ENCODE measurements around the gene HOXB8.

Gene HOXB8

GRCh38 chr17:48567209-48567608, 47.9 kb downstream of the HOXB8 start:
- no peak for FAIRE-seq

- no peak for FAIRE-seq
Measured at GRCh38 chr17:48566717-48567116, 48.4 kb downstream of the HOXB8 start.

DNA sequence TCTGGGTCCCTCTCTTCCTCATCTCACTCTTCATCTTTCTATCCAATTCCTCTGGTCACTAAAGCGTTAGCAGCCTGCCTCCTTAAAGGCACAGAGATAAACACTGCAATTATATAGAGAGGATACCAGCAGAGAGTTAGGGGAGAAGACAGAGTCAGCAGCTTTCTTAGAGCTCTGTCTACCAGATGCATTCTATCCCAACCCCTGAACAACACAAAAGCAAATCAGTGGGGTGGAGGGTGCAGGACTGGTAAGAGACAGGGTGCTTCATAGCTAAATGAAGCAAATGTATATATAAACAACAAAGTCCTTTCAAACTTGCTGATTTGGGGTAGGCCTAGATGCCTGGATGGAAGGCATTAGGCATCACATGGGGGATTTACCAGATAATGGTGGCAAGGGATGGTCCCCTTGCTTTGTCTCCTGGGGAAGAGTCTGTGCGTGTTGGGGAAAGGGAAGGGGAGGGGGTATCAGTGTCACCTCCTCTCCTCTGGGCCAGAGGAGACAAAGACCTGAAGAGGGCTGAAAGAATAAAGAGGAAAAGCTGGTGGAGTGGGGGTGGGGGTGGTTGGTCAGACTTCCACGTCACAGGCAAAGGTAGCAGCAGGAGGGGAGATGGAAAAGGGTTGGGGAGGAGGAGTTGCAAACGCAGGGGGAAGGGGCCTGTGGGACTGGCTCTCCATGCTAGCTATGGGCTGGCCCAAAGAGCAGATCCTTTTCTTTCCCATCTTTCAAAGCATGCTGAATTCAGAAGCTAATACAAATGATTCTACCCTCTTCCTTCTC, 49.0 kb downstream of the HOXB8 start:
- FAIRE-seq, result no peak

DNA sequence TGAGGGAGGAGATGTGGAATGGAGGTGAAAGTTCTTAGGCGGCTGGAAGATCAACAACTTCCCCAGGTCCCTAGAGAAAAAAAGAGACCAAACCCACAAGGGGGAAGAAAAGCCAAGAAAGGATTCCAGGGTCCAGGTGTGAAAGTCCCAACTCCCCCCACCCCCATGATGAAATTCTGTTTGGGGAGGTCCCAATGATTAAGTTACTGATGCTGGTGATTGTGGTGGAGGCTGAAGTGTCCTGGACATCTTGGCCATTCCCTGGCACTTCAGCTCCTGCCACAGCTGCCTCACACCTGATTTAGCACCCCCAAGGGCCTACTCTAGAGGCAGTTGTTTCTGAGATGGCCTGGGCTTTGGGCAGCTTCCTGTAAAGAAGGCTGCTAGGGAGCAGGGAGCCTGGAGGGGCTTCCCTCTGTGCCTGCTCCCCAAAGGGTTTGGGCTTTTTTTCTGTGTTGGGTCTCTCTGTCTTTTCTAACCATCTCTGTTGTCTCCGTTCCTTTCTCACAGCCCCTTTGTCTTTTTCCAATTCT, 50.0 kb downstream of the HOXB8 start:
- FAIRE-seq, result no peak

- no peak for FAIRE-seq
Measured at GRCh38 chr17:48564188-48565021, 50.7 kb downstream of the HOXB8 start.

GRCh38 chr17:48563867-48564187, 51.3 kb downstream of the HOXB8 start:
- no peak for FAIRE-seq

DNA sequence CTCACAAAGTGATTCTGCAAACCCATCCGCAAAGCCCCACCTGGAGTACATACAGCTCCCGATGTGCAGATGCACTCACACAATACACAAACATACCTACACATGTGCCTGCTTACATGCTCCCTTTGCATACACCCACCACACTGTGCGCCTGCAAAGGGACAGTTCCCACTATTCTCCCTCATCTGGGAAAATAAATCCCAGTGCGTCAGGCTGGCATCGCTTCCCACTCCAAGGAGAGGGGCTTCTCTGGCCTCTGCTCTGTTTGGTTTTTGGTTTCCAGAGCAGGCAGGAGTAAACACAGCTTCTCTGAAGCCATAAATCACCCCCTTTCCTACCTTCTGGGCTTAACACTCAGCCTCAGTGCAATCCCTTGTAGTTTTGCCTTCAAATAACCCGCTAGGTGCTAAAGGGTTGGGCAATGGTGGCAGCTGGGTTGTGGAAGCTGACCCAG, 51.7 kb downstream of the HOXB8 start:
- FAIRE-seq, result no peak

GRCh38 chr17:48562934-48563333, 52.2 kb downstream of the HOXB8 start:
- FAIRE-seq, result no peak

Measured in colon (tissue), 2 donors.